Activated naive CD4-positive, alpha-beta T cell treated with anti-CD3 and anti-CD28 coated beads, Interleukin-2, amount 10 ng/mL, durations not matched to agents 5 hours and 36 hours (primary cell): ENCODE data around the gene SETD9. TPM values are rescaled to one million over a fixed set of nuclear protein-coding genes. Genes with fewer than 3 reads are reported as not detected.

ENCODE experiments used
- total RNA-seq, 2 experiments: library from RNA; stranded (reverse); gene quantifications; one replicate each; pipeline ENCODE4 v1.2.3, GENCODE V29; 2021

Gene SETD9
- 1 to 10 TPM; 4.5 to 4.6 TPM for total RNA-seq

GRCh38 chr5:56909294-56910209, at the start of gene SETD9:
TSS of gene SETD9 (plus strand) at chr5:56909596. CDS start at chr5:56909646, 50 bp downstream.

GRCh38 chr5:56951946-56952691, 42.7 kb downstream of the SETD9 start, which contains the start of gene MIER3:
TSS of gene MIER3 (minus strand) at chr5:56952123. CDS start at chr5:56952102, 21 bp downstream.

Other genes starting within 250 kb of the SETD9 start
- 10 to 100 TPM; 96.6 to 98.4 TPM for gene MAP3K1, start 94.0 kb upstream of the SETD9 start, total RNA-seq
- 10 to 100 TPM; 19.3 to 21.2 TPM for gene MIER3, start 42.5 kb downstream of the SETD9 start, total RNA-seq